Measurements from ENCODE around the gene PRKD2. TPM values are rescaled to one million over a fixed set of nuclear protein-coding genes. Genes with fewer than 3 reads are reported as not detected.

Gene PRKD2
- total and polyA plus RNA-seq, 4 donors, result 7.3 to 14.4 (median 9.3) TPM

DNA sequence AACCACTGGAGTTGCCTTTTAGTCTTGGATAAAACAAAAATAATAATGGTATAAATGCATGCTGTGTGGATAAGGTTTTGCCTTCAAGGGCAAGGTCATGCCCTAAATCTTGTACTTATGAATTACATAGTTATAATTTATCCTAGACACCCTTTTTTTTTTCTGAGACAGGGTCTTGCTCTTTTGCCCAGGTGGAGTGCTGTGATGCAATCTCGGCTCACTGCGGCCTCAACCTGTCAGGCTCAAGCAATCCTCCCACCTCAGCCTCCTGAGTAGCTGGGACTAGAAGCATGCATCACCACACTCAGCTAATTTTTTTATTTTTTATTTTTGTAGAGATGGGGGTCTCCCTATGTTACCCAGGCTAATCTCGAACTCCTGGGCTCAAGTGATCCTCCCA, 48.3 kb downstream of the PRKD2 start (continued):
- no peak for TF ChIP-seq JUND (IDR thresholded peaks at IDR 0.05)
- no peak for TF ChIP-seq HNF4G (IDR thresholded peaks at IDR 0.05)
- TF ChIP-seq SP1 (IDR thresholded peaks at IDR 0.05), result no peak

DNA sequence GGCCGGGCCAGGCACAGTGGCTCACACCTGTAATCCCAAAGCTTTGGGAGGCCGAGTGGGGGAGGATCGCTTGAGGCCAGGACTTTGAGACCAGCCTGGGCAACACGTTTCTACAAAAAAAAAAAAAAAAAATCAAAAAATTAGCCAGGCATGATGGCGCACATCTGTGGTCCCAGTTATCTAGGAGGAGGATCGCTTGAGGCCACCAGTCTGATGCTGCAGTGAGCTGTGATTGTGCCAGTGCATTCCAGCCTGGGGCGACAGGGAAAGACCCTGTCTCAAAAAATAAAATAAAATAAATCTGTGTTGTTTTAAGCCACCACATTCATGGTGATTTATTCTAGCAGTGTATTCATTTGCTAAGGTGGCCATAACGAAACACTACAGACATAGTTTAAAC, 51.8 kb downstream of the PRKD2 start:
- H3K36me3 ChIP-seq (ENCODE audit: control insufficient read depth in 4 of 4, insufficient read depth in 3 of 4, low read depth in 1 of 4, low read length in 3 of 4), result no peaks in the 10 kb centered on the region
- no peak overlapping the region for H3K9ac ChIP-seq (ENCODE audit: low read depth in 1 of 2, low read length in 2 of 2)
- peaks cover 0 to 3% (median 0%) of the 10 kb centered on the region in 4 donors for H3K27me3 ChIP-seq (ENCODE audit: control insufficient read depth in 4 of 4, insufficient read depth in 4 of 4, low read length in 3 of 4)
- no peaks in the 10 kb centered on the region for H3K9me3 ChIP-seq (ENCODE audit: control insufficient read depth in 4 of 4, low read length in 3 of 4)
- H3K4me3 ChIP-seq (ENCODE audit: low read depth in 1 of 3, low read length in 3 of 3), result no peak overlapping the region
- no peak overlapping the region for H3K27ac ChIP-seq (ENCODE audit: low read depth in 1 of 2, low read length in 2 of 2)
- 85% methylated on average over 8 of the region's 8 CpGs for WGBS
- DNase-seq (ENCODE audit: low spot score), result no peak
- peaks cover 5 to 18% (median 9%) of the 10 kb centered on the region in 4 donors for H3K4me1 ChIP-seq (ENCODE audit: control insufficient read depth in 4 of 4, insufficient read depth in 4 of 4, low read length in 3 of 4)
- TF ChIP-seq, protein P1, sequence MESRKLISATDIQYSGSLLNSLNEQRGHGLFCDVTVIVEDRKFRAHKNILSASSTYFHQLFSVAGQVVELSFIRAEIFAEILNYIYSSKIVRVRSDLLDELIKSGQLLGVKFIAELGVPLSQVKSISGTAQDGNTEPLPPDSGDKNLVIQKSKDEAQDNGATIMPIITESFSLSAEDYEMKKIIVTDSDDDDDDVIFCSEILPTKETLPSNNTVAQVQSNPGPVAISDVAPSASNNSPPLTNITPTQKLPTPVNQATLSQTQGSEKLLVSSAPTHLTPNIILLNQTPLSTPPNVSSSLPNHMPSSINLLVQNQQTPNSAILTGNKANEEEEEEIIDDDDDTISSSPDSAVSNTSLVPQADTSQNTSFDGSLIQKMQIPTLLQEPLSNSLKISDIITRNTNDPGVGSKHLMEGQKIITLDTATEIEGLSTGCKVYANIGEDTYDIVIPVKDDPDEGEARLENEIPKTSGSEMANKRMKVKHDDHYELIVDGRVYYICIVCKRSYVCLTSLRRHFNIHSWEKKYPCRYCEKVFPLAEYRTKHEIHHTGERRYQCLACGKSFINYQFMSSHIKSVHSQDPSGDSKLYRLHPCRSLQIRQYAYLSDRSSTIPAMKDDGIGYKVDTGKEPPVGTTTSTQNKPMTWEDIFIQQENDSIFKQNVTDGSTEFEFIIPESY (IDR thresholded peaks at IDR 0.05), result no peak
- TF ChIP-seq YY1 (IDR thresholded peaks at IDR 0.05) (no peak), HNF4A (conservative IDR thresholded peaks at IDR 0.05) (no peak), RAD21 (IDR thresholded peaks at IDR 0.05) (no peak), FOXA2 (IDR thresholded peaks at IDR 0.05) (no peak), HNF4G (IDR thresholded peaks at IDR 0.05) (no peak), FOXA1 (IDR thresholded peaks at IDR 0.05) (no peak), NR2F2 (IDR thresholded peaks at IDR 0.05) (no peak), JUND (IDR thresholded peaks at IDR 0.05) (no peak), EGR1 (IDR thresholded peaks at IDR 0.05; ENCODE audit: low read depth in 2 of 2) (no peak), RXRA (IDR thresholded peaks at IDR 0.05) (no peak), SP1 (IDR thresholded peaks at IDR 0.05) (no peak), GABPA (IDR thresholded peaks at IDR 0.05 in 1 of 2, conservative IDR thresholded peaks at IDR 0.05 in 1 of 2) (no peak), TAF1 (conservative IDR thresholded peaks at IDR 0.05) (no peak)
- TF ChIP-seq, protein P2, sequence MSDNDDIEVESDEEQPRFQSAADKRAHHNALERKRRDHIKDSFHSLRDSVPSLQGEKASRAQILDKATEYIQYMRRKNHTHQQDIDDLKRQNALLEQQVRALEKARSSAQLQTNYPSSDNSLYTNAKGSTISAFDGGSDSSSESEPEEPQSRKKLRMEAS (IDR thresholded peaks at IDR 0.05), result no peak
- TF ChIP-seq, protein P3, sequence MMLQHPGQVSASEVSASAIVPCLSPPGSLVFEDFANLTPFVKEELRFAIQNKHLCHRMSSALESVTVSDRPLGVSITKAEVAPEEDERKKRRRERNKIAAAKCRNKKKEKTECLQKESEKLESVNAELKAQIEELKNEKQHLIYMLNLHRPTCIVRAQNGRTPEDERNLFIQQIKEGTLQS (IDR thresholded peaks at IDR 0.05), result no peak
- TF ChIP-seq, protein P4, sequence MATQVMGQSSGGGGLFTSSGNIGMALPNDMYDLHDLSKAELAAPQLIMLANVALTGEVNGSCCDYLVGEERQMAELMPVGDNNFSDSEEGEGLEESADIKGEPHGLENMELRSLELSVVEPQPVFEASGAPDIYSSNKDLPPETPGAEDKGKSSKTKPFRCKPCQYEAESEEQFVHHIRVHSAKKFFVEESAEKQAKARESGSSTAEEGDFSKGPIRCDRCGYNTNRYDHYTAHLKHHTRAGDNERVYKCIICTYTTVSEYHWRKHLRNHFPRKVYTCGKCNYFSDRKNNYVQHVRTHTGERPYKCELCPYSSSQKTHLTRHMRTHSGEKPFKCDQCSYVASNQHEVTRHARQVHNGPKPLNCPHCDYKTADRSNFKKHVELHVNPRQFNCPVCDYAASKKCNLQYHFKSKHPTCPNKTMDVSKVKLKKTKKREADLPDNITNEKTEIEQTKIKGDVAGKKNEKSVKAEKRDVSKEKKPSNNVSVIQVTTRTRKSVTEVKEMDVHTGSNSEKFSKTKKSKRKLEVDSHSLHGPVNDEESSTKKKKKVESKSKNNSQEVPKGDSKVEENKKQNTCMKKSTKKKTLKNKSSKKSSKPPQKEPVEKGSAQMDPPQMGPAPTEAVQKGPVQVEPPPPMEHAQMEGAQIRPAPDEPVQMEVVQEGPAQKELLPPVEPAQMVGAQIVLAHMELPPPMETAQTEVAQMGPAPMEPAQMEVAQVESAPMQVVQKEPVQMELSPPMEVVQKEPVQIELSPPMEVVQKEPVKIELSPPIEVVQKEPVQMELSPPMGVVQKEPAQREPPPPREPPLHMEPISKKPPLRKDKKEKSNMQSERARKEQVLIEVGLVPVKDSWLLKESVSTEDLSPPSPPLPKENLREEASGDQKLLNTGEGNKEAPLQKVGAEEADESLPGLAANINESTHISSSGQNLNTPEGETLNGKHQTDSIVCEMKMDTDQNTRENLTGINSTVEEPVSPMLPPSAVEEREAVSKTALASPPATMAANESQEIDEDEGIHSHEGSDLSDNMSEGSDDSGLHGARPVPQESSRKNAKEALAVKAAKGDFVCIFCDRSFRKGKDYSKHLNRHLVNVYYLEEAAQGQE (IDR thresholded peaks at IDR 0.05), result no peak
- TF ChIP-seq, protein P5, sequence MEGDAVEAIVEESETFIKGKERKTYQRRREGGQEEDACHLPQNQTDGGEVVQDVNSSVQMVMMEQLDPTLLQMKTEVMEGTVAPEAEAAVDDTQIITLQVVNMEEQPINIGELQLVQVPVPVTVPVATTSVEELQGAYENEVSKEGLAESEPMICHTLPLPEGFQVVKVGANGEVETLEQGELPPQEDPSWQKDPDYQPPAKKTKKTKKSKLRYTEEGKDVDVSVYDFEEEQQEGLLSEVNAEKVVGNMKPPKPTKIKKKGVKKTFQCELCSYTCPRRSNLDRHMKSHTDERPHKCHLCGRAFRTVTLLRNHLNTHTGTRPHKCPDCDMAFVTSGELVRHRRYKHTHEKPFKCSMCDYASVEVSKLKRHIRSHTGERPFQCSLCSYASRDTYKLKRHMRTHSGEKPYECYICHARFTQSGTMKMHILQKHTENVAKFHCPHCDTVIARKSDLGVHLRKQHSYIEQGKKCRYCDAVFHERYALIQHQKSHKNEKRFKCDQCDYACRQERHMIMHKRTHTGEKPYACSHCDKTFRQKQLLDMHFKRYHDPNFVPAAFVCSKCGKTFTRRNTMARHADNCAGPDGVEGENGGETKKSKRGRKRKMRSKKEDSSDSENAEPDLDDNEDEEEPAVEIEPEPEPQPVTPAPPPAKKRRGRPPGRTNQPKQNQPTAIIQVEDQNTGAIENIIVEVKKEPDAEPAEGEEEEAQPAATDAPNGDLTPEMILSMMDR (IDR thresholded peaks at IDR 0.05; ENCODE audit: low read depth, low read length, missing input control), result no peak

Measured in liver (tissue), 9 donors.